HepG2 (cell line): ENCODE data around the gene UBE2QL1. TPM values are rescaled to one million over a fixed set of nuclear protein-coding genes. Genes with fewer than 3 reads are reported as not detected.
A peak's percentile ranks its signal among the peaks of the same experiment; 100 is the strongest.

Experiments used
- ATAC-seq: fragments of 200-7000 bp; cut with Tn5 transposase; 3 replicates; pipeline ENCODE4 v1.9.1; 2020; ENCODE audit warnings: mild to moderate bottlenecking, moderate library complexity
- BruUV-seq: library from RNA; stranded (reverse); fragments of 400-500 nt; replicated peaks from 2 replicates; lab custom pipeline; 2021; lab: Mats Ljungman, UMichigan
- CTCF ChIA-PET: fragments of 300-600 bp; formaldehyde crosslinking; extraction: SDS; loops from one replicate; lab custom pipeline; 2021; ENCODE audit warnings: low total read pairs, inconsistent platforms, low intra/inter-chr PET ratio; lab: Yijun Ruan, JAX
- POLR2A ChIA-PET: fragments of 350-600 bp; sonication (Branson Sonifier 250); formaldehyde crosslinking; loops from one replicate; lab custom pipeline; 2020; ENCODE audit warnings: antibody characterized with exemption, inconsistent platforms; lab: Yijun Ruan, JAX
- DNase-seq: peaks from one replicate; pipeline ENCODE4 v3.0.0-alpha.2; 2015; ENCODE audit warnings: low spot score
- FAIRE-seq: peaks from 3 replicates; lab custom pipeline; 2011; peaks lifted over from hg19 to GRCh38; lab: Jason Lieb, UNC
- H2AFZ ChIP-seq: one replicate; pipeline ENCODE4 v1.6.1; 2011; ENCODE audit warnings: low read length, inconsistent platforms
- H3K27ac ChIP-seq: fragments of 300-600 bp; 3 replicates; pipeline ENCODE4 v1.8.0; 2011; ENCODE audit warnings: mixed run types, mild to moderate bottlenecking, mixed read lengths, low read length, inconsistent platforms; ENCODE audit not compliant: insufficient read depth; ENCODE audit errors: extremely low read length
- H3K27me3 ChIP-seq, 2 experiments: fragments of 200-600 bp in 1 of 2; 2 replicates in 1 of 2; 3 replicates in 1 of 2; pipeline versions ENCODE4 v1.6.0 to v1.8.0; 2011; ENCODE audit warnings: low read length in 2 of 2, mild to moderate bottlenecking in 2 of 2, moderate library complexity in 2 of 2, inconsistent platforms in 1 of 2; ENCODE audit not compliant: insufficient read depth in 2 of 2, control insufficient read depth in 1 of 2
- H3K36me3 ChIP-seq, 2 experiments: fragments of 200-600 bp in 1 of 2; replicated peaks in 1 of 2; 2 replicates in 1 of 2; 3 replicates in 1 of 2; pipeline versions ENCODE4 v1.5.1 to v1.8.0; 2011; ENCODE audit warnings: low read length in 2 of 2, inconsistent platforms in 1 of 2; ENCODE audit not compliant: insufficient read depth in 2 of 2, control insufficient read depth in 1 of 2
- H3K4me1 ChIP-seq: 2 replicates; pipeline ENCODE4 v1.5.1; 2012; ENCODE audit warnings: low read length, inconsistent platforms; ENCODE audit not compliant: insufficient read depth
- H3K4me2 ChIP-seq: 2 replicates; pipeline ENCODE4 v1.6.0; 2011; ENCODE audit warnings: low read depth, low read length, inconsistent platforms
- H3K4me3 ChIP-seq, 3 experiments: fragments of 200-600 bp in 1 of 3; sonication (generic), shearing (Covaris generic) in 1 of 3; replicated peaks in 1 of 3; 2 replicates each; pipeline ENCODE4 v1.5.1; 2011 to 2016; ENCODE audit warnings: low read length in 3 of 3, inconsistent platforms in 2 of 3, low read depth in 2 of 3, mild to moderate bottlenecking in 2 of 3, control low read depth in 1 of 3, mixed read lengths in 1 of 3; ENCODE audit not compliant: insufficient read depth in 1 of 3
- H3K79me2 ChIP-seq: one replicate; pipeline ENCODE4 v1.6.1; 2011; ENCODE audit warnings: low read length, inconsistent platforms; ENCODE audit not compliant: insufficient read depth
- H3K9ac ChIP-seq: 2 replicates; pipeline ENCODE4 v1.6.0; 2011; ENCODE audit warnings: mild to moderate bottlenecking, low read depth, low read length, inconsistent platforms; ENCODE audit not compliant: insufficient read depth
- H3K9me3 ChIP-seq: 2 replicates; pipeline ENCODE4 v1.5.1; 2012; ENCODE audit warnings: mild to moderate bottlenecking, low read length
- H4K20me1 ChIP-seq: 2 replicates; pipeline ENCODE4 v1.6.0; 2011; ENCODE audit warnings: inconsistent platforms, mild to moderate bottlenecking, low read length, moderate library complexity; ENCODE audit not compliant: insufficient read depth
- DNMT1 ChIP-seq: sonication (generic); formaldehyde crosslinking; IDR thresholded peaks from 2 replicates; pipeline ENCODE4 v1.5.1; 2020; ENCODE audit warnings: mild to moderate bottlenecking, missing genetic modification reagents
- NRL ChIP-seq: sonication (generic); formaldehyde crosslinking; IDR thresholded peaks from 2 replicates; pipeline ENCODE4 v1.5.0; 2020; ENCODE audit warnings: missing genetic modification reagents, mild to moderate bottlenecking, moderate library complexity, borderline replicate concordance
- PRDM15 ChIP-seq: sonication (generic); formaldehyde crosslinking; IDR thresholded peaks from 2 replicates; pipeline ENCODE4 v1.4.0; 2020; ENCODE audit warnings: missing genetic modification reagents
- STAG1 ChIP-seq: sonication (generic); formaldehyde crosslinking; IDR thresholded peaks from 2 replicates; pipeline ENCODE4 v1.4.0; 2020; ENCODE audit warnings: missing genetic modification reagents
- WGBS: methylation state at CpG from one replicate; pipeline ENCODE4 v1.1.6; 2017; ENCODE audit warnings: low lambda C conversion rate; 5-methylcytosine and 5-hydroxymethylcytosine counted together
- in situ Hi-C: cut with HindIII; loops from 2 replicates; pipeline ENCODE4 v1.10.0; 2017; ENCODE audit warnings: low pct_unique_long_range_greater_than_20kb; ENCODE audit not compliant: extremely low pct_ligation_motif_present
- intact Hi-C: fragments of 100-400 bp; cut with micrococcal nuclease; formaldehyde crosslinking; loops from one replicate; pipeline ENCODE4 v1.10.0; 2022; ENCODE audit not compliant: unreplicated experiment
- polyA plus RNA-seq, 8 experiments: library from polyadenylated mRNA; depleted of rRNA in 3 of 8; stranded (reverse) in 7 of 8; unstranded in 1 of 8; fragments of >200 nt; fragmentation: Illumina TruSeq in 4 of 8; extraction: Trizol in 4 of 8; gene quantifications; 2 replicates each; pipeline versions ENCODE4 v1.2.1 to v1.2.3, GENCODE V29; 2011 to 2016; ENCODE audit warnings: low read depth in 4 of 8, missing spikeins in 1 of 8, mixed read lengths in 1 of 8; ENCODE audit not compliant: insufficient read depth in 1 of 8
- total RNA-seq, 5 experiments: library from RNA; depleted of rRNA; stranded (reverse); fragments of >200 nt; fragmentation: Illumina TruSeq; extraction: Trizol; gene quantifications; 2 replicates each; pipeline ENCODE4 v1.2.3, GENCODE V29; 2016; ENCODE audit warnings: low read depth in 1 of 5
- TF ChIP-seq, protein P1 (sequence below): sonication (generic); formaldehyde crosslinking; IDR thresholded peaks from 2 replicates; pipeline ENCODE4 v1.4.0; 2020; ENCODE audit warnings: low read depth, missing genetic modification reagents
- TF ChIP-seq, protein P2 (sequence below): sonication (generic); formaldehyde crosslinking; IDR thresholded peaks from 2 replicates; pipeline ENCODE4 v1.5.1; 2020; ENCODE audit warnings: missing genetic modification reagents, mild to moderate bottlenecking, borderline replicate concordance

Gene UBE2QL1
- total and polyA plus RNA-seq, 2 of the 13 experiments (the other 11 are each of a cell fraction or from before 2014, with no cell fraction given), result not detected

- TF ChIP-seq PRDM15 (CRISPR knock-in tag) (no peak), NRL (CRISPR knock-in tag) (no peak), DNMT1 (CRISPR knock-in tag) (no peak)
- TF ChIP-seq, protein P1, sequence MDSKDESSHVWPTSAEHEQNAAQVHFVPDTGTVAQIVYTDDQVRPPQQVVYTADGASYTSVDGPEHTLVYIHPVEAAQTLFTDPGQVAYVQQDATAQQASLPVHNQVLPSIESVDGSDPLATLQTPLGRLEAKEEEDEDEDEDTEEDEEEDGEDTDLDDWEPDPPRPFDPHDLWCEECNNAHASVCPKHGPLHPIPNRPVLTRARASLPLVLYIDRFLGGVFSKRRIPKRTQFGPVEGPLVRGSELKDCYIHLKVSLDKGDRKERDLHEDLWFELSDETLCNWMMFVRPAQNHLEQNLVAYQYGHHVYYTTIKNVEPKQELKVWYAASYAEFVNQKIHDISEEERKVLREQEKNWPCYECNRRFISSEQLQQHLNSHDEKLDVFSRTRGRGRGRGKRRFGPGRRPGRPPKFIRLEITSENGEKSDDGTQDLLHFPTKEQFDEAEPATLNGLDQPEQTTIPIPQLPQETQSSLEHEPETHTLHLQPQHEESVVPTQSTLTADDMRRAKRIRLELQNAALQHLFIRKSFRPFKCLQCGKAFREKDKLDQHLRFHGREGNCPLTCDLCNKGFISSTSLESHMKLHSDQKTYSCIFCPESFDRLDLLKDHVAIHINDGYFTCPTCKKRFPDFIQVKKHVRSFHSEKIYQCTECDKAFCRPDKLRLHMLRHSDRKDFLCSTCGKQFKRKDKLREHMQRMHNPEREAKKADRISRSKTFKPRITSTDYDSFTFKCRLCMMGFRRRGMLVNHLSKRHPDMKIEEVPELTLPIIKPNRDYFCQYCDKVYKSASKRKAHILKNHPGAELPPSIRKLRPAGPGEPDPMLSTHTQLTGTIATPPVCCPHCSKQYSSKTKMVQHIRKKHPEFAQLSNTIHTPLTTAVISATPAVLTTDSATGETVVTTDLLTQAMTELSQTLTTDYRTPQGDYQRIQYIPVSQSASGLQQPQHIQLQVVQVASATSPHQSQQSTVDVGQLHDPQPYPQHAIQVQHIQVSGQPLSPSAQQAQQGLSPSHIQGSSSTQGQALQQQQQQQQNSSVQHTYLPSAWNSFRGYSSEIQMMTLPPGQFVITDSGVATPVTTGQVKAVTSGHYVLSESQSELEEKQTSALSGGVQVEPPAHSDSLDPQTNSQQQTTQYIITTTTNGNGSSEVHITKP, result no peak
- TF ChIP-seq, all 625 proteins: peak for 0
Measured at GRCh38 chr5:6498968-6499367, 50.3 kb downstream of the UBE2QL1 start (continued).

DNA sequence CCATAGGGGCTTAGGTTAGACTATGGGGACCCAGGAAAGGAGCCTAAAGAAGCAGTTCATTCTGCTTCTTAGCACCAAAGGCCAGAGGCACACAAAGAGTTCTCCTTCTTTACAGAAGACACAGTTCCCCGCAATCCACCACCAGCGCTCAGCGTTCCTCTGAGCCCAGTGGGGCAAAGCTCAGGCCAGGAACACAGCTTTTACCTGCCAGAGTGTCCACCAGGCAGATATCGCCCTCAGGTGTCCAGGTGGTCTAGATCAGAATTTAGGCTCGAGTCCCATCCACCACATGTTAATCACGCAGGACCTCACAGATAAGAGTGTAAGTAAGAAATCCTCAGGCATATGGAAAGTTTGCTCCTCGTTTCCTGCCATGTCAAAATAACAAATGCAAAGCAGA, 53.0 kb downstream of the UBE2QL1 start:
- ATAC-seq (no peak), DNase-seq (no peak), FAIRE-seq (no peak)
- no peaks in the 10 kb centered on the region for H3K36me3 ChIP-seq
- in situ Hi-C loops (no loop called here), intact Hi-C loops (no loop called here)
- H2AFZ ChIP-seq, result no peak overlapping the region
- ChIA-PET POLR2A (no interaction called here), CTCF (no interaction called here)
- H3K9me3 ChIP-seq, result no peaks in the 10 kb centered on the region
- no peak overlapping the region for H3K4me3 ChIP-seq
- peaks cover 0 to 13% of the 10 kb centered on the region in 2 experiments; a peak in 2 of 5 replicates for H3K27me3 ChIP-seq
- no peaks in the 10 kb centered on the region for H4K20me1 ChIP-seq
- H3K27ac ChIP-seq, result no peak overlapping the region
- peaks cover 2% of the 10 kb centered on the region; the same call in 1 of the 2 replicates for H3K4me1 ChIP-seq
- H3K4me2 ChIP-seq, result no peak overlapping the region
- H3K9ac ChIP-seq, result no peak overlapping the region
- BruUV-seq, result no TSS peak
- 0 out of 2 replicates have a peak, but pooled peaks have one; percentile 7 for TF ChIP-seq STAG1 (CRISPR knock-in tag)
- TF ChIP-seq, protein P2, sequence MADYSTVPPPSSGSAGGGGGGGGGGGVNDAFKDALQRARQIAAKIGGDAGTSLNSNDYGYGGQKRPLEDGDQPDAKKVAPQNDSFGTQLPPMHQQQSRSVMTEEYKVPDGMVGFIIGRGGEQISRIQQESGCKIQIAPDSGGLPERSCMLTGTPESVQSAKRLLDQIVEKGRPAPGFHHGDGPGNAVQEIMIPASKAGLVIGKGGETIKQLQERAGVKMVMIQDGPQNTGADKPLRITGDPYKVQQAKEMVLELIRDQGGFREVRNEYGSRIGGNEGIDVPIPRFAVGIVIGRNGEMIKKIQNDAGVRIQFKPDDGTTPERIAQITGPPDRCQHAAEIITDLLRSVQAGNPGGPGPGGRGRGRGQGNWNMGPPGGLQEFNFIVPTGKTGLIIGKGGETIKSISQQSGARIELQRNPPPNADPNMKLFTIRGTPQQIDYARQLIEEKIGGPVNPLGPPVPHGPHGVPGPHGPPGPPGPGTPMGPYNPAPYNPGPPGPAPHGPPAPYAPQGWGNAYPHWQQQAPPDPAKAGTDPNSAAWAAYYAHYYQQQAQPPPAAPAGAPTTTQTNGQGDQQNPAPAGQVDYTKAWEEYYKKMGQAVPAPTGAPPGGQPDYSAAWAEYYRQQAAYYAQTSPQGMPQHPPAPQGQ (CRISPR knock-in tag), result no peak
- 29% methylated on average over 7 of the region's 7 CpGs for WGBS
- H3K79me2 ChIP-seq, result no peaks in the 10 kb centered on the region
